NCI-H524 treated with DMSO at 0.1 percent for 48 hours (cell line): Measurements from ENCODE around the gene NRDC.
"Not testable (repeated sequence)": the region's sequence is repeated elsewhere in the genome, so short reads cannot be mapped to it uniquely, and the experiment has no call there.

ENCODE experiments used
- DNase-seq: peaks from one replicate; lab custom pipeline; 2025; lab: John Stamatoyannopoulos, UW

The NRDC gene

GRCh38 chr1:51840743-51841461 lies 37.6 kb downstream of the NRDC start:
- no peak for DNase-seq

- no peak for DNase-seq
Observed at GRCh38 chr1:51840182-51840581, 38.3 kb downstream of the NRDC start.

- DNase-seq, result no peak
Observed at GRCh38 chr1:51839094-51839493, 39.4 kb downstream of the NRDC start.

GRCh38 chr1:51837243-51837642 lies 41.3 kb downstream of the NRDC start:
- DNase-seq, result no peak

- no peak for DNase-seq
Observed at GRCh38 chr1:51833700-51834099, 44.8 kb downstream of the NRDC start.

- DNase-seq, result no peak
Observed at GRCh38 chr1:51829058-51829457, 49.5 kb downstream of the NRDC start.

GRCh38 chr1:51819810-51820209 lies 58.7 kb downstream of the NRDC start:
- DNase-seq, result no peak

GRCh38 chr1:51819021-51819420 lies 59.5 kb downstream of the NRDC start:
- not testable (repeated sequence) for DNase-seq

- DNase-seq, result no peak
Observed at GRCh38 chr1:51818487-51818886, 60.0 kb downstream of the NRDC start.

GRCh38 chr1:51814513-51814912 lies 64.0 kb downstream of the NRDC start:
- no peak for DNase-seq

- no peak for DNase-seq
Observed at GRCh38 chr1:51799372-51799771, 79.2 kb downstream of the NRDC start.

GRCh38 chr1:51794868-51795267 lies 83.7 kb downstream of the NRDC start:
- DNase-seq, result no peak

GRCh38 chr1:51794260-51794659 lies 84.3 kb downstream of the NRDC start:
- DNase-seq, result no peak

- DNase-seq, result no peak
Observed at GRCh38 chr1:51792864-51793263, 85.7 kb downstream of the NRDC start.

GRCh38 chr1:51791888-51792287 lies 86.6 kb downstream of the NRDC start:
- no peak for DNase-seq

- no peak for DNase-seq
Observed at GRCh38 chr1:51790385-51790784, 88.1 kb downstream of the NRDC start.

- DNase-seq, result no peak
Observed at GRCh38 chr1:51789342-51789741, 89.2 kb downstream of the NRDC start.

GRCh38 chr1:51788938-51789337 lies 89.6 kb downstream of the NRDC start:
- no peak for DNase-seq

- no peak for DNase-seq
Observed at GRCh38 chr1:51784997-51785421, 93.5 kb downstream of the NRDC start.

GRCh38 chr1:51780927-51781326 lies 97.6 kb downstream of the NRDC start:
- no peak for DNase-seq

- DNase-seq, result no peak
Observed at GRCh38 chr1:51776408-51776807, 102.1 kb downstream of the NRDC start.

GRCh38 chr1:51768971-51769588 lies 109.4 kb downstream of the NRDC start:
- DNase-seq, result peak; percentile 3

GRCh38 chr1:51761351-51761750 lies 117.2 kb downstream of the NRDC start:
- DNase-seq, result no peak

- no peak for DNase-seq
Observed at GRCh38 chr1:51760872-51761271, 117.7 kb downstream of the NRDC start.
